ENCODE measurements around the gene CTSE.

CTSE gene

GRCh38 chr1:206049919-206050600 lies 26.4 kb upstream of the CTSE start:
- DNase-seq = no peak

DNA sequence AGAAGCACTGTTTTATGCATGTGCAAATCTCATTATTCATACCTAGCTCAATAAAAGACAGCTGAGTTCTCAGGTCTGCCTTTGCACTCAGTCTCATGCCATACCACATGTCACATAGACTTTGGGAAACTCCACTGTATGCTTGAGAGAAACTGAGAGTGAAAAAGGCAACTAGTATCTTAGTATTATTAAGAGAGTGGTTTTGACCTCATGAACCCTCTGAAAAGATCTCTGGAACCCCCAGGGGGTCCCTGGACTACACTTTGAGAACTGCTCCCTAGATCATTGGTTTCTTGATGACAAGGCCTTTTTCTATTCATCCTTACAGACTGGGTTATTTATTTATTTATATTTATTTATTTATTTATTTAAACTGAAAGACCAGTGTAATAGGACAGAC lies 25.6 kb upstream of the CTSE start:
- DNase-seq = no peak

- no peak for DNase-seq
Observed at GRCh38 chr1:206048582-206048981, 24.9 kb upstream of the CTSE start.

DNA sequence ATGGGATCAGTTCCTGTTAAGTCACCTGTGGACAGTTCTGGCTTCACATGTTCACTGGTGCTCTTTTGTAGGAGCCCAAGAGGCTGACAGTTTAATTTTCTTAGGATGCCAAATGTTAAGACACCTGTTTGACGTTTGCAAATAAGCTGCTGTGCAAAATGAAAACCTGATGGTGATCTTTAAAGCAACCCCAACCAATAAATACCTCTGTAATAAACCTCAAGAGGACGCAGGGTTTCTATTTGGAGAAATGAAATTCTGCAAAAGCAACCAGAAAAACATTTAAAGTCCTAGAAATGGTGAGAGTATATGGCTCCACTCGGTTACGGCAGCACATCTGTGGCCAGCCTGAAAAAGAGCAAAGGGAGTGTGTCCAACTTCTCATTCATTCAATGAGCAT lies 23.6 kb upstream of the CTSE start:
- DNase-seq = no peak

DNA sequence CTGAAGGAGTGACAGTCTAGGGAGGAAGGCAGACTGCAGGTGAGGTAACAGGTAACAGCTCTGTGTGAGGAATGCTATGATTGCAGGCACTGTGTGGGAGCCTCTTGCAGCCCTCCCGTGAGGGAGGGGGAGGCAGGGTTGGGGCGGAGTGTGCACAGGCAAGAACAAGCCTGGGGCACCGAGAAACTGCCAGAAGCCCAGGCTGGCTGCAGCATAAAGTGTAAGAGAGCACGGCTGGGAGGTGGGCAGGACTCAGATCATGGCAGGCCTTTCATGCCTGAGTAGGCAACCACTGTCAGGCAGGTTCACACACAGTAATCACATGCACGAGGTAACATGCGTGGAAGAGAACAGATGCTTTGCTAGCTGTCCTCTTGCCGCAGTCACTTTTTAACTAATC lies 17.9 kb upstream of the CTSE start:
- no peak for DNase-seq

GRCh38 chr1:206040328-206040727 lies 16.6 kb upstream of the CTSE start:
- no peak for DNase-seq

- DNase-seq = no peak
Observed at GRCh38 chr1:206039046-206039973, 15.6 kb upstream of the CTSE start.

- DNase-seq = no peak
Observed at GRCh38 chr1:206037581-206037980, 13.9 kb upstream of the CTSE start.

- DNase-seq = no peak
Observed at GRCh38 chr1:206036663-206037455, 13.2 kb upstream of the CTSE start.

GRCh38 chr1:206035027-206035426 lies 11.3 kb upstream of the CTSE start:
- DNase-seq = peak; percentile 40 to 66

DNA sequence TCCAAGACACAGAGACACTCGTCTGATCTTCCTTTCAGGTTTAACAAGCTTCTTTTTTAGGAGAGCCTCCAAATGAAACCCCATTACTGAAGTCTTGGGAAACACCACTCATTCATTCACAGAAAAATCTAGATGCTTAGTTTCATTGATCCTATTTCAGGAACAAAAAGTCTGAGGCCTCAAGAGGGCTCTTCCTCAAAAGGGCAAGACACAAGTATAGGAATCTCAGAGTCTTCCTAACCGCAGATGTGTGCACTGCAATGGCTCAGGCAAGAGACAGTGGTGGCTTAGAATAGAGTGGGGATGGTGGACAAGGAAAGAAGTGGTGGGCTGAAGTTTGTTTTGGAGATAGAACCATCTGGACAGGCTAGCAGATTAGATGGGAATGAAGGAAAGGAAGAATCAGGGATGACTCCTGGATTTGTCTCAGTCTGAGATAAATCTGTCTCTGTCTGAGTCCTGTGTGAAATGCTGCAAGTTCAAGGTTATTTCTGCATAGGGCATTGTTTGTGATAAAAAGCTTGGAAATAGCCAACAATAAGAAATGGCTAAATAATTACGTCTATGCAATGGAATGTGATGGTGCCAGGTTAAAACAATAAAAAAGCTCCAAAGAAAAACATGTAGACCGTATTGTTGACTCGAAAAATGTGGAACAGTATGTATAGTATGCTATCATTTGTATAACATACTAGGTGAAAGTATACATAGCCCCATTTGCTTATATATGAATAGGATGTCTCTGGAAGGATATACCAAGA lies 8.9 kb upstream of the CTSE start:
- DNase-seq = peak; percentile 53 to 61

- peak; percentile 85 to 89 for DNase-seq
Observed at GRCh38 chr1:206030714-206031113, 7.0 kb upstream of the CTSE start.

GRCh38 chr1:206030191-206030590 lies 6.5 kb upstream of the CTSE start:
- DNase-seq = no peak

DNA sequence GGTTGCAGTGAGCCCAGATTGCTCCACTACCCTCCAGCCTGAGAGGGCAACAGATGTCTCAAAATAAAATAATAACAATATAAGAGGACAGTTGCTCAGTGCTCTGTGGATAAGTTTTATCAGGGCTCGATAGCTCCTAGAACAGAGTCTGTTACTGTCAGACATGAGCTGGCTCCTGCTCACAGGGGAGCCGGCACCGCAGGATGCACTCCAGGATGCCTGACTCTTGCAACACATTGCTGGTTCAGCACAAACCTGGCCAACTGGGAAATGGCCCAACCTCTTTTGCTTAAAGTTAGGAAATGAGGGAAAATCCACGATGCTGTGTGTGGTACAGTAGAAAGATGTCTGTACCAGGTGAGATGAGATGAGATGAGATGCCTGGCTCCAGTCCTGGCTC lies 5.8 kb upstream of the CTSE start:
- no peak for DNase-seq

DNA sequence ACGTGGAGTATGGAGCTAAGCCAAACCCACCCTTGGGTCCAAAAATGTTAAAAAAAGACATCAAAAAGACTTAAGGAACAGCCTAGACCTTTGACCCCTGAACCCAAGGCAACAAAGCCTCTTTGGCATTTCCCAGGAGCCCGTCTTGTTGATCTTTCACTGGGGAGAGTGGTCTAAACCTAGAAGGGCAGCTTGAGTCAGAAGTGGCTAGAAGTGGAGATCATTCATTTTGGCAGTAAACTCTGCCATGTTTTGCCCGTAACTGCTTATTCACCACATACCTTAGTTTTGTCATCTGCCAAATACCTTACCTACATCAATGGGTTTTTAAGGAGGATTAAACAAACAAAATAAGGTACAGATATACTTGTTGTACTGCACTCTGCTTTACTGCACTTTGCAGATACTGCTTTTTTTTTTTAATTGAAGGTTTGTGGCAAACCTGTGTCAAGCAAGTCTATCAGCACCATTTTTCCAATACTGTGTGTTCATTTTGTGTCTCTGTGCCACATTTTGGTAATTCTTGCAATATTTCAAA lies 1.7 kb upstream of the CTSE start:
- DNase-seq = no peak

- DNase-seq = no peak
Observed at GRCh38 chr1:206022766-206023165, 929 bp downstream of the CTSE start.

DNA sequence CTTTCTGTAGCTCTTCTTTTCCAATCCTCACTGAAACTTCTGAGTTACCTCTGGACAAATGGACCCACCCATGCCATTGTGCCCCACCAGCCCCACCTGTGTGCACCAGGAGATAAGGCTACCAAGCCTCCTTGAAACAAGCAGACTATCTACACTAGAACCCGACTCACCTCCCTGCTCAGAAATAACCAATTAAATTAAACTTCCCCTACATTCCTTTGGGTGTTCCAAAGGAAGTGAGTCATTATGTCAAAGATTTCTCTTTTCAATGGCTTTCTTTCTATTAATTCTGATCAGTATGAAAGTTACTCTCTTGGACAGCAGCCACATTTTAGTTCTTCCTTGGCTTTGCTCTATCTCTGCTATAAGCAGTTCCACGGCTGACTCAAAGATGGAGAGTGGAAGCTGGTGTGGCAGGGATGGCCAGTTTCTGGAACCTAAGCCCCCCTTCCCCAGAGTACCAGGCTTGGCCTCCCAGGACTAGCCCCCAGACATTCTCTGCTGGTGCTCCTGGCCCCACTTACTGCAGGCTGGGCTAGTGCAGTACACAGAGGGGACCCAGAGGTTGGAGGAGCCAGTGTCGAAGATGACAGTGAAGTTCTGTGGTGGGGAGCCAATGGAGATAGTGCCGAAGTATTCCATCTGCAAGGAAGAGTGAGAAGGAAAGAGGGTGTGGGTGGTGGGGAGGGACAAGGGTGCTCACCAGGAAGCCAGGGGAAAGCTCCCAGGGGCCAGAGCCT lies 1.9 kb downstream of the CTSE start:
- DNase-seq = peak in 1 of 2 experiments; percentile 11

- DNase-seq = no peak
Observed at GRCh38 chr1:206021008-206021625, 2.6 kb downstream of the CTSE start.

- no peak for DNase-seq
Observed at GRCh38 chr1:206020393-206021007, 3.2 kb downstream of the CTSE start.

DNA sequence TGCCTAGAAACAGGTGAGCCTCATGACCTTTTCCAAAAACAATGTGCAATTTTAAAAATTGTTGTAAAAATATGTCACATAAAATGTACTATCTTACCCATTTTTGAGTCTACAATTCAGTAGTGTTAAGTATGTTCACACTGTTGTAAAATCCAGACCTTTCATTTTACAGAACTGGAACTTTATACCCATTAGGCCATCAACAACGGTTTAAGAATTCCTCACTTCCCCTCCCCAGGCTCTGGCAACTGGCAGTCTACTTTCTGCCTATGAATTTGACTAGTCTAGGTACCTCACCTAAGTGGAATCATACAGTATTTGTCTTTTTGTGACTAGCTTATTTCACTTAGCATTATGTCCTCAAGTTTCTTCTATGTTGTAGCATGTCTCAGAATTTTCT lies 8.6 kb downstream of the CTSE start:
- DNase-seq = no peak

DNA sequence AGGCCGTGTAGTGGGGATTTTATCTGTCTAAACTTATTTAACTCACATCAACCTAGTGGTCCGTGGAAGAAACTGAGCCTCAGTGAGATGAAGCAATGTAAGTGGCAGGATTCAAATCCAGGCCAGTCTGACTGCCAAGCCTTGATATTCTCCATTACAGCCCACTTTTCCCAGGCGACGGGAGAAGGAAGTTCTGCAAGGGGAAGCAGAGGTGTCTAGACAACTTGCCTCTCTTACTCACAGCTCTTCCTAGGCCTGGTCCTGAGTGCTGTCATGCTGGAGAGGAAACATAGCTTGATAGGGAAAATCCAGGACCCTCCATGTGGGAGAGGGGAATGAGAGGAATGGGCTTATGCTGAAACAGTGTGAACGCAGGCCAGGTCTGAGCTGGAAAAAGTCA lies 9.1 kb downstream of the CTSE start:
- DNase-seq = no peak

All from Kasumi-1 (cell line).